Memory B cell (primary cell): Measurements from ENCODE around the gene LNX2.

ENCODE experiments used
- ATAC-seq: fragments of 150-1000 bp; cut with Tn5 transposase; 2 replicates; pipeline ENCODE4 v1.10.0; 2021; ENCODE audit warnings: low read depth, mild to moderate bottlenecking, moderate library complexity
- DNase-seq, 2 donors: peaks; one replicate each; pipeline ENCODE4 v3.0.0; 2022; ENCODE audit warnings: low spot score in 2 of 2
- H3K27ac Mint-ChIP-seq: one replicate; pipeline ENCODE4 v1.8.0; 2022; ENCODE audit warnings: mild to moderate bottlenecking, moderate library complexity, mixed read lengths
- H3K27me3 Mint-ChIP-seq: one replicate; pipeline ENCODE4 v1.8.0; 2022; ENCODE audit warnings: mixed read lengths
- H3K36me3 Mint-ChIP-seq: one replicate; pipeline ENCODE4 v1.8.0; 2022; ENCODE audit warnings: mild to moderate bottlenecking, mixed read lengths
- H3K4me1 Mint-ChIP-seq: one replicate; pipeline ENCODE4 v1.8.0; 2022; ENCODE audit warnings: mixed read lengths
- H3K4me3 Mint-ChIP-seq: one replicate; pipeline ENCODE4 v1.8.0; 2022; ENCODE audit warnings: mild to moderate bottlenecking, moderate library complexity, mixed read lengths
- H3K9me3 Mint-ChIP-seq: one replicate; pipeline ENCODE4 v1.8.0; 2022; ENCODE audit warnings: mixed read lengths

The LNX2 gene

GRCh38 chr13:27650312-27650711 is 30.0 kb upstream of the LNX2 start:
- Mint-ChIP-seq H3K4me3 (no peak overlapping the region), H3K4me1 (peaks cover 6% of the 10 kb centered on the region), H3K9me3 (peaks cover 5% of the 10 kb centered on the region), H3K36me3 (peaks cover 36% of the 10 kb centered on the region), H3K27me3 (no peaks in the 10 kb centered on the region), H3K27ac (no peak overlapping the region)
- DNase-seq (no peak), ATAC-seq (no peak)

GRCh38 chr13:27644302-27644701 is 24.0 kb upstream of the LNX2 start:
- H3K9me3 Mint-ChIP-seq = peaks cover 1% of the 10 kb centered on the region
- no peaks in the 10 kb centered on the region for H3K27me3 Mint-ChIP-seq
- DNase-seq = no peak
- H3K36me3 Mint-ChIP-seq = peaks cover 17% of the 10 kb centered on the region
- H3K4me1 Mint-ChIP-seq = peaks cover 27% of the 10 kb centered on the region
- no peak overlapping the region for H3K4me3 Mint-ChIP-seq
- no peak overlapping the region for H3K27ac Mint-ChIP-seq
- ATAC-seq = no peak

GRCh38 chr13:27643334-27644132 is 23.2 kb upstream of the LNX2 start:
- Mint-ChIP-seq H3K4me3 (no peak overlapping the region), H3K27ac (no peak overlapping the region), H3K36me3 (peaks cover 11% of the 10 kb centered on the region), H3K27me3 (no peaks in the 10 kb centered on the region), H3K4me1 (peaks cover 29% of the 10 kb centered on the region), H3K9me3 (peaks cover 1% of the 10 kb centered on the region)
- ATAC-seq (no peak), DNase-seq (no peak)

- H3K4me1 Mint-ChIP-seq = peaks cover 32% of the 10 kb centered on the region
- ATAC-seq (no peak), DNase-seq (no peak)
- no peak overlapping the region for H3K4me3 Mint-ChIP-seq
- peaks cover 1% of the 10 kb centered on the region for H3K9me3 Mint-ChIP-seq
- no peak overlapping the region for H3K27ac Mint-ChIP-seq
- peaks cover 8% of the 10 kb centered on the region for H3K36me3 Mint-ChIP-seq
- no peaks in the 10 kb centered on the region for H3K27me3 Mint-ChIP-seq
Observed at GRCh38 chr13:27641711-27642502, 21.6 kb upstream of the LNX2 start.

- H3K27me3 Mint-ChIP-seq = no peaks in the 10 kb centered on the region
- H3K4me1 Mint-ChIP-seq = peaks cover 24% of the 10 kb centered on the region
- H3K27ac Mint-ChIP-seq = no peak overlapping the region
- DNase-seq (no peak), ATAC-seq (no peak)
- H3K9me3 Mint-ChIP-seq = no peaks in the 10 kb centered on the region
- no peak overlapping the region for H3K4me3 Mint-ChIP-seq
- peaks cover 6% of the 10 kb centered on the region for H3K36me3 Mint-ChIP-seq
Observed at GRCh38 chr13:27639186-27639585, 18.9 kb upstream of the LNX2 start.

GRCh38 chr13:27638521-27638920 is 18.2 kb upstream of the LNX2 start:
- ATAC-seq = no peak

GRCh38 chr13:27638001-27638400 is 17.7 kb upstream of the LNX2 start:
- Mint-ChIP-seq H3K36me3 (peaks cover 9% of the 10 kb centered on the region), H3K27me3 (no peaks in the 10 kb centered on the region), H3K4me1 (peaks cover 22% of the 10 kb centered on the region), H3K4me3 (no peak overlapping the region), H3K9me3 (no peaks in the 10 kb centered on the region), H3K27ac (no peak overlapping the region)
- DNase-seq = no peak
- no peak for ATAC-seq

More at GRCh38 chr13:27638521-27638920, 18.2 kb upstream of the LNX2 start:
- Mint-ChIP-seq H3K4me1 (peaks cover 25% of the 10 kb centered on the region), H3K27me3 (no peaks in the 10 kb centered on the region), H3K4me3 (no peak overlapping the region), H3K36me3 (peaks cover 9% of the 10 kb centered on the region), H3K9me3 (no peaks in the 10 kb centered on the region), H3K27ac (no peak overlapping the region)
- no peak for DNase-seq

- Mint-ChIP-seq H3K27me3 (no peaks in the 10 kb centered on the region), H3K4me3 (no peak overlapping the region), H3K4me1 (peaks cover 19% of the 10 kb centered on the region), H3K9me3 (no peaks in the 10 kb centered on the region), H3K36me3 (peaks cover 12% of the 10 kb centered on the region), H3K27ac (peak overlapping the region; percentile 60)
- ATAC-seq (no peak), DNase-seq (no peak)
Observed at GRCh38 chr13:27637289-27637626, 16.9 kb upstream of the LNX2 start.

- ATAC-seq = no peak
- Mint-ChIP-seq H3K9me3 (no peaks in the 10 kb centered on the region), H3K4me3 (no peak overlapping the region), H3K4me1 (peaks cover 16% of the 10 kb centered on the region), H3K27me3 (no peaks in the 10 kb centered on the region), H3K27ac (peak overlapping the region; percentile 60), H3K36me3 (peaks cover 16% of the 10 kb centered on the region)
- no peak for DNase-seq
Observed at GRCh38 chr13:27636589-27637288, 16.4 kb upstream of the LNX2 start.

GRCh38 chr13:27635266-27635665 is 14.9 kb upstream of the LNX2 start:
- Mint-ChIP-seq H3K4me3 (no peak overlapping the region), H3K36me3 (peaks cover 25% of the 10 kb centered on the region), H3K9me3 (no peaks in the 10 kb centered on the region), H3K27me3 (no peaks in the 10 kb centered on the region), H3K4me1 (peaks cover 22% of the 10 kb centered on the region), H3K27ac (no peak overlapping the region)
- DNase-seq (no peak), ATAC-seq (peak; percentile 47)

GRCh38 chr13:27634791-27635190 is 14.5 kb upstream of the LNX2 start:
- Mint-ChIP-seq H3K4me1 (peaks cover 22% of the 10 kb centered on the region), H3K27ac (peak overlapping the region; percentile 38), H3K27me3 (no peaks in the 10 kb centered on the region), H3K4me3 (no peak overlapping the region), H3K9me3 (no peaks in the 10 kb centered on the region), H3K36me3 (peaks cover 24% of the 10 kb centered on the region)
- no peak for DNase-seq
- ATAC-seq = no peak

GRCh38 chr13:27634231-27634630 is 13.9 kb upstream of the LNX2 start:
- H3K4me3 Mint-ChIP-seq = no peak overlapping the region
- H3K4me1 Mint-ChIP-seq = peaks cover 22% of the 10 kb centered on the region
- no peaks in the 10 kb centered on the region for H3K9me3 Mint-ChIP-seq
- H3K27ac Mint-ChIP-seq = peak overlapping the region; percentile 69
- no peaks in the 10 kb centered on the region for H3K27me3 Mint-ChIP-seq
- no peak for ATAC-seq
- peaks cover 24% of the 10 kb centered on the region for H3K36me3 Mint-ChIP-seq
- DNase-seq = no peak

GRCh38 chr13:27632648-27633047 is 12.3 kb upstream of the LNX2 start:
- Mint-ChIP-seq H3K27ac (no peak overlapping the region), H3K36me3 (peaks cover 27% of the 10 kb centered on the region), H3K4me3 (no peak overlapping the region), H3K27me3 (no peaks in the 10 kb centered on the region), H3K9me3 (no peaks in the 10 kb centered on the region), H3K4me1 (peaks cover 29% of the 10 kb centered on the region)
- ATAC-seq (no peak), DNase-seq (no peak)

- DNase-seq = no peak
- Mint-ChIP-seq H3K4me1 (peaks cover 32% of the 10 kb centered on the region), H3K36me3 (peaks cover 29% of the 10 kb centered on the region), H3K4me3 (no peak overlapping the region), H3K9me3 (no peaks in the 10 kb centered on the region), H3K27me3 (no peaks in the 10 kb centered on the region), H3K27ac (peak overlapping the region; percentile 55)
- no peak for ATAC-seq
Observed at GRCh38 chr13:27632214-27632613, 11.9 kb upstream of the LNX2 start.
